ENCODE data around the gene DNAJB13. TPM values are rescaled to one million over a fixed set of nuclear protein-coding genes. Genes with fewer than 3 reads are reported as not detected.

DNAJB13 gene
- total RNA-seq, 1 donor from 2014 or later = 0.29 TPM

DNA sequence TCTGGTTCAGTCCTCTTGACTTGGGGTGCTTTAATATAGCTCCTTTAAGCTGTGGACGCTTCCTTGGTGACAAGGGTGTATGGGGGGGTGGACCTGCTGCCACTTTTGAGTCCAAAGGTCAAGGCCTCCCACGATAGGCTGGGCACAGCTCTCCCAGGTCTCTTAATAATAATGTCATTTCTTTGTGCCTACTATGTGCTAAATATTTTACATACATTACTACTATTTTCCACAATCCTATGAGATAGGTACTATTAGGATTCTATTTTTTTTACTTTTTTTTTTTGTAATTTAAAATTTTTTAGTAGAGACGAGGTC lies 58.4 kb downstream of the DNAJB13 start:
- DNase-seq (ENCODE audit: low spot score) = no peak
- Mint-ChIP-seq H3K4me3 (no peak overlapping the region), H3K27me3 (ENCODE audit: insufficient read depth) (no peaks in the 10 kb centered on the region), H3K27ac (peak overlapping the region; percentile 89), H3K9me3 (no peaks in the 10 kb centered on the region), H3K36me3 (ENCODE audit: low read depth) (peaks cover 16% of the 10 kb centered on the region), H3K4me1 (ENCODE audit: low read depth) (peaks cover 91% of the 10 kb centered on the region)
- intact Hi-C loops (cut with micrococcal nuclease) = no loop called here

DNA sequence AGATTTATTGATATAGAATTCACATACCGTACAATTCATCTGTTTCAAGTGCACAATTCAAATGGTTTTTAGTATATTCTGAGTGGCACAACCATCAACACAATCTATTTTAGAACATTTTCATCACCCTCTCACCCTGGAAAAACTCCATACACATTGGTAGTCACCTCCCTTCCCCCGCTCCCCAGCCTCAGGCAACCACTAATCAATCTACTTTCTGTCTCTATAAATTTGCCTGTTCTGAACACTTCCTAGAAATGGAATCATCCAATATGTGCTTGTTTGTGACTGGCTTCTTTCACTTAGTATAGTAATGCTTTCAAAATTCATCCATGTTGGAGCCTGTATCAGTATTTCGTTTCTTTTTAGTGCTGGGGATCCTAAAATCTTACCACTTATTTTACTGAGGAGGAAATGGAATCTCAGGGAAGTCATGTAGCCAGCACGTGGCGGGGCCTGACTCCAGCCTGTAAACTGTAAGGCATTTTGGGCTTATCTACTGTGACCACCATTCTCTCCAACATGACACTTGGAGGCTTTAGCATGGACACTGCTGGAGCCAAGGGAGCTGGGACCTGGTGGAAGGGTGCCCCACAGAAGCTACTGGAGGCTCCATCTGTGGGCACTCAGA lies 59.0 kb downstream of the DNAJB13 start:
- peaks cover 91% of the 10 kb centered on the region for H3K4me1 Mint-ChIP-seq (ENCODE audit: low read depth)
- intact Hi-C loops (cut with micrococcal nuclease) = no loop called here
- H3K36me3 Mint-ChIP-seq (ENCODE audit: low read depth) = peaks cover 20% of the 10 kb centered on the region
- no peaks in the 10 kb centered on the region for H3K27me3 Mint-ChIP-seq (ENCODE audit: insufficient read depth)
- peak overlapping the region; percentile 55 for H3K4me3 Mint-ChIP-seq
- no peak for DNase-seq (ENCODE audit: low spot score)
- peak overlapping the region; percentile 99 for H3K27ac Mint-ChIP-seq
- no peaks in the 10 kb centered on the region for H3K9me3 Mint-ChIP-seq

DNA sequence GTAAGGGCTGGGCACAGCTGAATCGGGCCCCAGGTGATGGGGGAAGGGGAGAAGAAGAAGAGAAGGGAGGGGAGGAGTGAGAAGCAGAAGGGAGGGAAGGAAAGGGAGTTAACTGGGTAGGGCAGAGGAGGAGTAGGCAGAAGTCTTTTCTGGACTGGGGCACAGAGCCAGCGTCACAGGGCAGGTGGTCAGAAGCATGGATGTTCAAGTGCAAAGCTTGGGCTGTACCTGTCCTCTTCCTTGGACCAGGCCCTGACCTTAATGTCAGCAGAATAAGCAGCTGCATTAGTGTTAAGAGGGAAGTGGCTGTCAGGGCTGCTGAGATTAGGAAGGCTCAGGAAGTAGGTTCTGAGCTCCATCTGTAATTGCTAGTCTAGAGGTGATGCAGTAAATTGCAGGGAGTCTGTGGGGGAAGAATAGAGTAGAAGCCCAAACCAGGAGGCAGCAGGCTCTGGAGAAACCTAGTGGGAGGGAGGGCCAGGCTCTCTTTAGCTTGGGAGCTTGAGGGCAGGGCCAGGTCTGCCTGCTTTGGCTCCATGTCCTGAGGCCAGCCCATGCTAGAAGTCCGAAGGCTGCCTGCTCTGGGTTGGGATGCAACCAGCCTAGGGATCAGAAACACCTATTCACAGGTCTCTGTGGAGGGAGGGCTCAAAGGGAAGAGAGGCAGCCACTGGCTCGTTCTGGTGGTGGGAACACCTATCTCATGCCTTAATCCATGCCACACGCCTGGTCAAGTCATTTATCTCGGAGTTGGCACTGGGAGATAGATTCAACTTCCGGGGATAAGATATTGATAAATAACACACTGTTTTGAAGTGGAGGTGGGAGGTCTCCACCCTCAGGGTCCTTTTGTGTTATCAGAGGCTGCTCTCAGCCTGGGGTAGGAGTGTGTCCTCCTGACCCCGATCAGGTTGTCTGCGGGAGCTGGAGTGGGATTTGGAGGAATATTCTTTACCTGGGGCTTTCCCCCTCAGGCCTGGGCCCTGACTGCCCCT lies 59.8 kb downstream of the DNAJB13 start:
- Mint-ChIP-seq H3K9me3 (no peaks in the 10 kb centered on the region), H3K27ac (peak overlapping the region; percentile 99), H3K27me3 (ENCODE audit: insufficient read depth) (no peaks in the 10 kb centered on the region), H3K36me3 (ENCODE audit: low read depth) (peaks cover 18% of the 10 kb centered on the region), H3K4me1 (ENCODE audit: low read depth) (peaks cover 91% of the 10 kb centered on the region), H3K4me3 (peak overlapping the region; percentile 55)
- no peak for DNase-seq (ENCODE audit: low spot score)
- intact Hi-C loops (cut with micrococcal nuclease) = loop anchor here (1.0 kb wide), 5 partner anchors 9 to 46 kb away; no protein-coding TSS in a partner anchor

DNA sequence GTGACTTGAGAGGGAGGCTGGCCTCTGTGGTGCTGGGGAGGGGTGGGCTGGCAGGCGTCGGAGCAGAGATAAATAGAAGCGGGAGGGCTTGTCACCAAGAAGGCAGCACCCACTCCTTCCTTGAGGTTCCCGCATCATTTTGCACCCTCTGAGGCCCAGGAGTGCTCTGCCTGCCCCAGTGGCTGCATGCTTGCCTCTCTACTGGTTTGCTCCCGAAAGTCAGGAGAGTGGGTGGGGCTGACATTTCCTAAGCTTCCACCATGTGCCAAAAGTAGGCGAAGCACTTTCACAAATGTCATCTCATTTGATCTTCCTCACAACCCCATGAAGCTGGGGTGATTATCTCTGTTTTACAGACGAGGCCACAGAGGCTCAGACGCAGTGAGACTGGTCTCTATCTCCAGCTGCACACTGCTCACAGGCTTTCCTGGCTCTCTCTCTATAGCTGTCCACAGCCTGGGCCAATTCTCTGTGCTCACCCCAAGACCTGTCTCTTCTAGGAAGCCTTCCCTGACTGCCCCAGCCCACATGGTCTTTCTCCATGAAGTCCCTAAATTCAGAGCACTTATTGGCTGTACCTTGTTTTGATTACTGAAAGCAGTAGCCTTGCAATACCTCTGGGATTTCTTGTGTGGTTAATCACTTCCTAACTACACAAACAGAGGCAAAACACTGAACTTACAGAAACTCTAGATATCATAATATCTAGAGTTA lies 60.7 kb downstream of the DNAJB13 start:
- H3K36me3 Mint-ChIP-seq (ENCODE audit: low read depth) = peaks cover 24% of the 10 kb centered on the region
- no peaks in the 10 kb centered on the region for H3K27me3 Mint-ChIP-seq (ENCODE audit: insufficient read depth)
- DNase-seq (ENCODE audit: low spot score) = peak; percentile 57
- peak overlapping the region; percentile 99 for H3K27ac Mint-ChIP-seq
- peaks cover 91% of the 10 kb centered on the region for H3K4me1 Mint-ChIP-seq (ENCODE audit: low read depth)
- intact Hi-C loops (cut with micrococcal nuclease) = loop anchor here (1.0 kb wide), 5 partner anchors 8 to 47 kb away; no protein-coding TSS in a partner anchor
- H3K9me3 Mint-ChIP-seq = no peaks in the 10 kb centered on the region
- peak overlapping the region; percentile 55 for H3K4me3 Mint-ChIP-seq

DNA sequence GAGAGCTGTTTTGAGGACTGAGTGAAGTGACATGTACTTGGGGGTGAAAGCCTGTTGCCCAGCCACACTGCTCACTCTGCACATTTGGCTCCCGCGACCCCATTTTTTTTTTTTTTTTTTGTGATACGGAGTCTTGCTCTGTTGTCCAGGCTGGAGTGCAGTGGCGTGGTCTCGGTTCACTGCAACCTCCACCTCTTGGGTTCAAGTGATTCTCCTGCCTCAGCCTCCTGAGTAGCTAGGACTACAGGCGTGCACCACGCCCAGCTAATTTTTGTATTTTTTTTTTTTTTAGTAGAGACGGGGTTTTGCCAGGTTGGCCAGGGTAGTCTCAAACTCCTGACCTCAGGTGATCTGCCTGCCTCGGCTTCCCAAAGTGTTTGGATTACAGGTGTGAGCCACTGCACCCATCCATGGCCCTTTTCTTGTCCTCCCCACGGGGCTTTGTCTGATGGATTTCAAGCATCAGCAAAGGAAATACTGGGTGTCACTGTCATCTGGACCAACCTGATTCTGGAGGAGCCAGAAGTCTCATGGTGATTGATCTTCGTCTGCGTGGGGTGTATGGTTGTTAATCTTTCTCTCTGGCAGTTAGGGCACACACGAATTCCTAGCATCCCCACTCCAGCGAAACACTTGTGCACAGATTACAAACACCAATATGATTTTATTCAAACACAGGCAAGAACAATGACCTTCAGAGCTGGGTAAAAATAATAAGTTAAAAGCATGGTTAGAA lies 61.4 kb downstream of the DNAJB13 start:
- Mint-ChIP-seq H3K27ac (peak overlapping the region; percentile 99), H3K4me1 (ENCODE audit: low read depth) (peaks cover 94% of the 10 kb centered on the region), H3K27me3 (ENCODE audit: insufficient read depth) (no peaks in the 10 kb centered on the region), H3K9me3 (no peaks in the 10 kb centered on the region), H3K4me3 (peak overlapping the region; percentile 32), H3K36me3 (ENCODE audit: low read depth) (peaks cover 29% of the 10 kb centered on the region)
- no peak for DNase-seq (ENCODE audit: low spot score)
- intact Hi-C loops (cut with micrococcal nuclease) = no loop called here

DNA sequence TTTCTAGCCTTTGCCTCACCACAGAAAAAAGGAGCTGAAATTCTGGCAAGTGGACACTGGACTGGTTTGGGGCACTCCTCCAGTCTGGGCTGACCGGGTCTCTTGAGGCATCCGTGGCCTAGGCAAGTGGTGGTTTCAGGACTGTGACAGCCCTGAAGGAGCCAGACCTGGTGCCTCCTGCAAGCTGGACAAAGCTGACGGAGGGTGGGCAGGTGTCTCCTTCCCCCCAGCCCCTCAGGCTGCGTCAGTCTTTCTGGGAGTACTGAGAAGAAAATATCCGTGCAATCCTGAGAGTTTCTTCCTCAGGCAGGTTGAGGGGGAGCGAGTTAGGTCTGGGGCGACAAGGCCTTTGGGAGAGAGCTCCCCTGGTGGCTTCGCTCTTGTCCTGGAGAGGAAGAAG lies 62.3 kb downstream of the DNAJB13 start:
- Mint-ChIP-seq H3K4me1 (ENCODE audit: low read depth) (peaks cover 90% of the 10 kb centered on the region), H3K4me3 (no peak overlapping the region), H3K9me3 (no peaks in the 10 kb centered on the region), H3K27ac (no peak overlapping the region), H3K36me3 (ENCODE audit: low read depth) (peaks cover 33% of the 10 kb centered on the region), H3K27me3 (ENCODE audit: insufficient read depth) (no peaks in the 10 kb centered on the region)
- no peak for DNase-seq (ENCODE audit: low spot score)
- intact Hi-C loops (cut with micrococcal nuclease) = no loop called here

DNA sequence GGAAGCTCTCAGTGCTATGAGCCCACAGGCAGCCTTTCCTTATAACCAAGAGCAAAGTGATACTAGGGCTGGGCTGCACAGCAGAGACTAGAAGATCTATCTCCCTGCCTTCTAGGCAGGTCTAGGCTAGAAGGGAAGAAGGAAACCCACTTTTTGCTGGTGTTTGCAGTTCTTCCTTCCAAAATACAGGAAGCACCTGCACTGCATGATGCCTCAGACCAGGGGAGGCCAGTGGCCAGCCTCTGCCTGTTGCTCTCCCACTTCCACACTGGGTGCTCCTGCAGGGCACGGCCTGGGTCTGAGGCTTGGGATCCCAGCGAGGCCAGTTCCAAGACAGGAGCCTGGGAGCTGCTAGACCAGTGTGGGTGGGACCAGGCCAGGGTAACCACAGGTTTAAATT lies 64.1 kb downstream of the DNAJB13 start:
- no peak overlapping the region for H3K4me3 Mint-ChIP-seq
- no peaks in the 10 kb centered on the region for H3K27me3 Mint-ChIP-seq (ENCODE audit: insufficient read depth)
- DNase-seq (ENCODE audit: low spot score) = no peak
- no peaks in the 10 kb centered on the region for H3K9me3 Mint-ChIP-seq
- H3K27ac Mint-ChIP-seq = peak overlapping the region; percentile 70
- H3K36me3 Mint-ChIP-seq (ENCODE audit: low read depth) = peaks cover 38% of the 10 kb centered on the region
- H3K4me1 Mint-ChIP-seq (ENCODE audit: low read depth) = peaks cover 83% of the 10 kb centered on the region
- intact Hi-C loops (cut with micrococcal nuclease) = no loop called here

DNA sequence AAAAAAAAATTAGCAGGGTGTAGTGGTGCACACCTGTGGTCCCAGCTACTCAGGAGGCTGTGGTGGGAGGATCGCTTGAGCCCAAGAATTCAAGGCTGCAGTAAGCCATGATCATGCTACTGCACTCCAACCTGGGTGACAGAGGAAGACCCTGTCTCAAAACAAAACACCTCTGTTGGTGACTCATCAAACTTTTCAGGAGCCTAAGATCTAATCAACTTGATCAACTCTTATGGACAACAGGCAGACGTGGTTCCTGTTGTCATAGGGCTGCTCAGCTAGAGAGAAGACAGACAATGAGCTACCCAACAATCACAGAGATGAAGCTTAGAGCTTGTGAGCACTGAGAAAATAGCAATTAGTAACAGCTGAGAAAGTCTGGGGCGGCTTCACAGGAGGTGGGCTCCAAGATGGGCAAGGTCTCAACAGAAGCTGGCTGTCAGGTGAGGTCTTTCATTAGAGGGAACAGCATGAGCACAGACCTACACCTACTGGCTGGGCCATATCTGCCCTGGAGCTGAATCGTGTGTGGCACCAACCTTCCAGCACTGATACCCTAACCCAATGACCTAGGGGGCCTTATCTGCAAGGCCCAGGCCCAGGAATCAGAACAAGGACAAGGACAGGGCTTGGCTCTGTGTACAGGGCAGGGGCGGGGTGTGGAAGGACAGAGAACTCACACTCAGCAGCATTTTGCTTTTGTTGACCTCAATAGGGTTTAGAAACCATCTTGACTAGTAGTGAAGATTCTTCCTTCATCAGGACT lies 65.3 kb downstream of the DNAJB13 start:
- intact Hi-C loops (cut with micrococcal nuclease) = no loop called here
- Mint-ChIP-seq H3K27me3 (ENCODE audit: insufficient read depth) (no peaks in the 10 kb centered on the region), H3K9me3 (no peaks in the 10 kb centered on the region), H3K36me3 (ENCODE audit: low read depth) (peaks cover 38% of the 10 kb centered on the region), H3K4me3 (peak overlapping the region; percentile 2), H3K27ac (peak overlapping the region; percentile 84), H3K4me1 (ENCODE audit: low read depth) (peaks cover 71% of the 10 kb centered on the region)
- no peak for DNase-seq (ENCODE audit: low spot score)

DNA sequence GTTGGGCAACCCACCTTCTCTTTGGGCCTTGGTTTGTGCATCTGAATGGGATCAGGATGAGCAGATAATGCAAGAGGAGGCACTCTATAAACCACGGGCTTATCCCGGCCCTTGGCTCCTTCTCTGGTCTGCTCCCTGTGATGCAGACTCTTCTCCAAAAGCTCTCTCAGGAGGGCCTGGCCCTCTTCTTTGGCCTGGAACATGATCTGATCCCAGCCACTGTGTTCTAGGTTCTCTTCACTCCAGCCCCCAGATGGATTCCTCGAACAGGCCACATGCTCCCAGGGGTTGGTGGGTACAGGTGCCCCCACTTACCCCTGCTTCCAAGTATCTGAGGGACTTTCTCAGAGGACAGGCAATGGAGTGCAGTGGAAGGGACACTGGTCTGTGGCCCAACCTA lies 66.8 kb downstream of the DNAJB13 start:
- no peak for DNase-seq (ENCODE audit: low spot score)
- intact Hi-C loops (cut with micrococcal nuclease) = loop anchor here (2.0 kb wide), 1 partner anchor 13 kb away; no protein-coding TSS in a partner anchor
- no peak overlapping the region for H3K4me3 Mint-ChIP-seq
- H3K4me1 Mint-ChIP-seq (ENCODE audit: low read depth) = peaks cover 57% of the 10 kb centered on the region
- H3K27me3 Mint-ChIP-seq (ENCODE audit: insufficient read depth) = no peaks in the 10 kb centered on the region
- H3K9me3 Mint-ChIP-seq = no peaks in the 10 kb centered on the region
- peak overlapping the region; percentile 13 for H3K27ac Mint-ChIP-seq
- H3K36me3 Mint-ChIP-seq (ENCODE audit: low read depth) = peaks cover 35% of the 10 kb centered on the region

DNA sequence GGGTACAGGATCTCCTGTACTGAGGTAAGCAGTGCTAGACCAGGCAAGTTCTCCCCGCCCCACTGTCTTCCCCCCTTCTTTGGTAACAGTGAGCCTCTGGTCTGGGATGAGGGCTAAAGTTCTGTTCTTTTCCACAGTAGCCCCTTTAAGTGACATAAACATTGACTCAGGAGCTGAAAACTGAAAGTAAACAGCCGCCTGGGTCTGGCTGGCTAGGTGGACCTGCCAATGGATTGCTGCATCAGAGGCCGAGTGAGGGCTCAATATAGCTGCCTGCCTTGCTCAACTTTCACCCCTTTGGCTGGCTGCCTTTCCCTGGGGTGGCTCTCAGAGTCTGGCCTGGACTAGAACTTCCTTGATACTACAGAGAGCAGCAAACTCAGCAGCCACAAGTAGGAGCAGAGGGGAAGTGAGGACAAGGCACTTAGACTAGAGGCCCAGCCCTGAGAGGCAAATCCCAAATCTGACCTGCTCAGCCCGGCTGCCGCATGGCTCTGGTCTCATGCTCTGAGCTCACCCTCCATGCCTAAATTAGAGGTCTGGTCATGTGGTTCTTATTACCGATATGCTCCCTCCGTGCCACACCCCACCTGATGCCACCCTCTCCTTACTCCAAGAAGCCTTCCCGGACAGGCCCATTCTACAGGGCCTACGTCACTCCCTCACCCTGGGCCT lies 67.6 kb downstream of the DNAJB13 start:
- Mint-ChIP-seq H3K4me1 (ENCODE audit: low read depth) (peaks cover 58% of the 10 kb centered on the region), H3K4me3 (no peak overlapping the region), H3K27me3 (ENCODE audit: insufficient read depth) (no peaks in the 10 kb centered on the region), H3K9me3 (no peaks in the 10 kb centered on the region), H3K36me3 (ENCODE audit: low read depth) (peaks cover 35% of the 10 kb centered on the region), H3K27ac (no peak overlapping the region)
- intact Hi-C loops (cut with micrococcal nuclease) = loop anchor here (1.0 to 2.0 kb wide), 4 partner anchors 7 to 35 kb away; no protein-coding TSS in a partner anchor
- DNase-seq (ENCODE audit: low spot score) = no peak

DNA sequence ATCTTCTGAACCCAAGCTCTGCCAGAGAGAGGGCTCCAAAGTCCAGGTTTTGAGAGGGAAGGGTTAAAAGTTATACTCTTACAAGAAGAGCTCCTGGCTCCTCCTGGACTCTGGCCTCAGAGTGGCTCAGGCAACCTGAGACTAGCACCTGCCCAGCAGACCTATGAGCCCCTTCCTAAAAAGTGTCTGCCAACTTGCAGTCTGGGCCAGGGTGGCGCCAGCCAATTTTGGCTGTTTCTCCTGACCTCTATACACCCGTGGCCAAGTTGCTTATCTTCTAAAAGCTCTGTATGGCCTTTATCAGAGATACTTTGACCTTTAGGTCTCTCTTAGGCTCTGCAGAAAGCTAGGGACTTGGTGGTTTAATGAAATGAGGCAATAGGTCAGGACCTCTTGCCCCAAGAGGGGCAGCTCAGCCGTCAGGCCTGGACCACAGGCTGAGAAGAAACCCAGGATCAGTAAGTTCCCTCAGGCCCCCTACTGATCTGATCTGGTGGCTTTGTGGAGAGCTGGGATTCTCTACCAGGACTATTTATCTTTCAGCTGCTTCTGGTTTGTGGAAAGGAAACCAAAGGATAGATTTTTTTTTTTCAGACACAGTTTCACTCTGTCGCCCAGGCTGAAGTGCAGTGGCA lies 68.4 kb downstream of the DNAJB13 start:
- intact Hi-C loops (cut with micrococcal nuclease) = loop anchor here (1.0 to 2.0 kb wide), 4 partner anchors 8 to 36 kb away; no protein-coding TSS in a partner anchor
- no peaks in the 10 kb centered on the region for H3K9me3 Mint-ChIP-seq
- H3K4me1 Mint-ChIP-seq (ENCODE audit: low read depth) = peaks cover 58% of the 10 kb centered on the region
- no peak overlapping the region for H3K4me3 Mint-ChIP-seq
- DNase-seq (ENCODE audit: low spot score) = no peak
- no peaks in the 10 kb centered on the region for H3K27me3 Mint-ChIP-seq (ENCODE audit: insufficient read depth)
- peaks cover 38% of the 10 kb centered on the region for H3K36me3 Mint-ChIP-seq (ENCODE audit: low read depth)
- no peak overlapping the region for H3K27ac Mint-ChIP-seq
